HepG2 (cell line): ENCODE data around the gene SPOP. TPM values are rescaled to one million over a fixed set of nuclear protein-coding genes. Genes with fewer than 3 reads are reported as not detected.

Experiments
- ATAC-seq: fragments of 200-7000 bp; cut with Tn5 transposase; 3 replicates; pipeline ENCODE4 v1.9.1; 2020; ENCODE audit warnings: mild to moderate bottlenecking, moderate library complexity
- BruUV-seq: library from RNA; stranded (reverse); fragments of 400-500 nt; replicated peaks from 2 replicates; lab custom pipeline; 2021; lab: Mats Ljungman, UMichigan
- CTCF ChIA-PET: fragments of 300-600 bp; formaldehyde crosslinking; extraction: SDS; loops from one replicate; lab custom pipeline; 2021; ENCODE audit warnings: low total read pairs, inconsistent platforms, low intra/inter-chr PET ratio; lab: Yijun Ruan, JAX
- POLR2A ChIA-PET: fragments of 350-600 bp; sonication (Branson Sonifier 250); formaldehyde crosslinking; loops from one replicate; lab custom pipeline; 2020; ENCODE audit warnings: antibody characterized with exemption, inconsistent platforms; lab: Yijun Ruan, JAX
- DNase-seq: peaks from one replicate; pipeline ENCODE4 v3.0.0-alpha.2; 2015; ENCODE audit warnings: low spot score
- FAIRE-seq: peaks from 3 replicates; lab custom pipeline; 2011; peaks lifted over from hg19 to GRCh38; lab: Jason Lieb, UNC
- H2AFZ ChIP-seq: one replicate; pipeline ENCODE4 v1.6.1; 2011; ENCODE audit warnings: low read length, inconsistent platforms
- H3K27ac ChIP-seq: fragments of 300-600 bp; 3 replicates; pipeline ENCODE4 v1.8.0; 2011; ENCODE audit warnings: mixed run types, mild to moderate bottlenecking, mixed read lengths, low read length, inconsistent platforms; ENCODE audit not compliant: insufficient read depth; ENCODE audit errors: extremely low read length
- H3K27me3 ChIP-seq, 2 experiments: fragments of 200-600 bp in 1 of 2; 2 replicates in 1 of 2; 3 replicates in 1 of 2; pipeline versions ENCODE4 v1.6.0 to v1.8.0; 2011; ENCODE audit warnings: low read length in 2 of 2, mild to moderate bottlenecking in 2 of 2, moderate library complexity in 2 of 2, inconsistent platforms in 1 of 2; ENCODE audit not compliant: insufficient read depth in 2 of 2, control insufficient read depth in 1 of 2
- H3K36me3 ChIP-seq, 2 experiments: fragments of 200-600 bp in 1 of 2; replicated peaks in 1 of 2; 2 replicates in 1 of 2; 3 replicates in 1 of 2; pipeline versions ENCODE4 v1.5.1 to v1.8.0; 2011; ENCODE audit warnings: low read length in 2 of 2, inconsistent platforms in 1 of 2; ENCODE audit not compliant: insufficient read depth in 2 of 2, control insufficient read depth in 1 of 2
- H3K4me1 ChIP-seq: 2 replicates; pipeline ENCODE4 v1.5.1; 2012; ENCODE audit warnings: low read length, inconsistent platforms; ENCODE audit not compliant: insufficient read depth
- H3K4me2 ChIP-seq: 2 replicates; pipeline ENCODE4 v1.6.0; 2011; ENCODE audit warnings: low read depth, low read length, inconsistent platforms
- H3K4me3 ChIP-seq, 3 experiments: fragments of 200-600 bp in 1 of 3; sonication (generic), shearing (Covaris generic) in 1 of 3; replicated peaks in 1 of 3; 2 replicates each; pipeline ENCODE4 v1.5.1; 2011 to 2016; ENCODE audit warnings: low read length in 3 of 3, inconsistent platforms in 2 of 3, low read depth in 2 of 3, mild to moderate bottlenecking in 2 of 3, control low read depth in 1 of 3, mixed read lengths in 1 of 3; ENCODE audit not compliant: insufficient read depth in 1 of 3
- H3K79me2 ChIP-seq: one replicate; pipeline ENCODE4 v1.6.1; 2011; ENCODE audit warnings: low read length, inconsistent platforms; ENCODE audit not compliant: insufficient read depth
- H3K9ac ChIP-seq: 2 replicates; pipeline ENCODE4 v1.6.0; 2011; ENCODE audit warnings: mild to moderate bottlenecking, low read depth, low read length, inconsistent platforms; ENCODE audit not compliant: insufficient read depth
- H3K9me3 ChIP-seq: 2 replicates; pipeline ENCODE4 v1.5.1; 2012; ENCODE audit warnings: mild to moderate bottlenecking, low read length
- H4K20me1 ChIP-seq: 2 replicates; pipeline ENCODE4 v1.6.0; 2011; ENCODE audit warnings: inconsistent platforms, mild to moderate bottlenecking, low read length, moderate library complexity; ENCODE audit not compliant: insufficient read depth
- DRAP1 ChIP-seq: IDR thresholded peaks from 2 replicates; pipeline ENCODE4 v1.6.1; 2016; ENCODE audit warnings: missing genetic modification reagents, missing compliant biosample characterization
- ELF3 ChIP-seq: IDR thresholded peaks from 2 replicates; pipeline ENCODE4 v1.6.1; 2016; ENCODE audit warnings: missing genetic modification reagents, missing compliant biosample characterization
- IKZF4 ChIP-seq: sonication (generic); formaldehyde crosslinking; IDR thresholded peaks from 2 replicates; pipeline ENCODE4 v1.5.1; 2020; ENCODE audit warnings: borderline replicate concordance, mild to moderate bottlenecking, low read depth, missing genetic modification reagents; ENCODE audit errors: not compliant biosample characterization
- IRF1 ChIP-seq: sonication (generic); formaldehyde crosslinking; IDR thresholded peaks from 2 replicates; pipeline ENCODE4 v1.4.0; 2020; ENCODE audit warnings: low read depth, mild to moderate bottlenecking, missing genetic modification reagents
- KDM2A ChIP-seq: sonication (generic); formaldehyde crosslinking; IDR thresholded peaks from 2 replicates; pipeline ENCODE4 v1.4.0; 2020; ENCODE audit warnings: low read depth, missing genetic modification reagents, borderline replicate concordance
- MYPOP ChIP-seq: sonication (generic); formaldehyde crosslinking; IDR thresholded peaks from 2 replicates; pipeline ENCODE4 v1.8.1; 2023; ENCODE audit warnings: mild to moderate bottlenecking, moderate library complexity, missing genetic modification reagents
- PHF21A ChIP-seq: sonication (generic); formaldehyde crosslinking; IDR thresholded peaks from 2 replicates; pipeline ENCODE4 v1.5.0; 2020; ENCODE audit warnings: mild to moderate bottlenecking, missing genetic modification reagents
- SRSF9 ChIP-seq: fragments of 200-400 bp; formaldehyde crosslinking; IDR thresholded peaks from 2 replicates; pipeline ENCODE4 v1.6.1; 2018; ENCODE audit warnings: borderline replicate concordance, mild to moderate bottlenecking, low read depth, low read length; ENCODE audit not compliant: insufficient read depth, poor library complexity, severe bottlenecking
- TCF12 ChIP-seq, 2 experiments: fragments of 450-650 bp in 1 of 2; sonication (generic) in 1 of 2; formaldehyde crosslinking in 1 of 2; IDR thresholded peaks; 2 replicates each; pipeline versions ENCODE4 v1.6.1 to v1.8.0; 2017 to 2022; ENCODE audit warnings: antibody characterized with exemption in 1 of 2, mild to moderate bottlenecking in 1 of 2, missing genetic modification reagents in 1 of 2, moderate library complexity in 1 of 2
- U2AF2 ChIP-seq: fragments of 200-400 bp; formaldehyde crosslinking; IDR thresholded peaks from 2 replicates; pipeline ENCODE4 v1.6.1; 2017; ENCODE audit warnings: low read depth, mild to moderate bottlenecking, low read length
- ZBTB46 ChIP-seq: sonication (generic); formaldehyde crosslinking; IDR thresholded peaks from 2 replicates; pipeline ENCODE4 v1.4.0; 2020; ENCODE audit warnings: mild to moderate bottlenecking, missing genetic modification reagents, borderline replicate concordance
- ZNF329 ChIP-seq: sonication (generic); formaldehyde crosslinking; IDR thresholded peaks from 2 replicates; pipeline ENCODE4 v1.9.0; 2021; ENCODE audit warnings: low read depth, mild to moderate bottlenecking, missing genetic modification reagents
- ZNF331 ChIP-seq: sonication (generic); formaldehyde crosslinking; IDR thresholded peaks from 2 replicates; pipeline ENCODE4 v1.4.0; 2020; ENCODE audit warnings: missing genetic modification reagents
- ZNF552 ChIP-seq: sonication (generic); formaldehyde crosslinking; IDR thresholded peaks from 2 replicates; pipeline ENCODE4 v1.9.0; 2022; ENCODE audit warnings: missing genetic modification reagents, mild to moderate bottlenecking, borderline replicate concordance
- WGBS: methylation state at CpG from one replicate; pipeline ENCODE4 v1.1.6; 2017; ENCODE audit warnings: low lambda C conversion rate; 5-methylcytosine and 5-hydroxymethylcytosine counted together
- in situ Hi-C: cut with HindIII; loops from 2 replicates; pipeline ENCODE4 v1.10.0; 2017; ENCODE audit warnings: low pct_unique_long_range_greater_than_20kb; ENCODE audit not compliant: extremely low pct_ligation_motif_present
- intact Hi-C: fragments of 100-400 bp; cut with micrococcal nuclease; formaldehyde crosslinking; loops from one replicate; pipeline ENCODE4 v1.10.0; 2022; ENCODE audit not compliant: unreplicated experiment
- polyA plus RNA-seq, 8 experiments: library from polyadenylated mRNA; depleted of rRNA in 3 of 8; stranded (reverse) in 7 of 8; unstranded in 1 of 8; fragments of >200 nt; fragmentation: Illumina TruSeq in 4 of 8; extraction: Trizol in 4 of 8; gene quantifications; 2 replicates each; pipeline versions ENCODE4 v1.2.1 to v1.2.3, GENCODE V29; 2011 to 2016; ENCODE audit warnings: low read depth in 4 of 8, missing spikeins in 1 of 8, mixed read lengths in 1 of 8; ENCODE audit not compliant: insufficient read depth in 1 of 8
- total RNA-seq, 5 experiments: library from RNA; depleted of rRNA; stranded (reverse); fragments of >200 nt; fragmentation: Illumina TruSeq; extraction: Trizol; gene quantifications; 2 replicates each; pipeline ENCODE4 v1.2.3, GENCODE V29; 2016; ENCODE audit warnings: low read depth in 1 of 5

SPOP gene
- total and polyA plus RNA-seq, 2 of the 13 experiments (the other 11 are each of a cell fraction or from before 2014, with no cell fraction given), result 52.8 to 60.8 TPM

- no peak for TF ChIP-seq SRSF9
Measured at GRCh38 chr17:49572226-49572625, 105.7 kb downstream of the SPOP start (continued).

- FAIRE-seq (no peak), DNase-seq (no peak), ATAC-seq (no peak)
- peaks cover 0 to 52% of the 10 kb centered on the region in 2 experiments; a peak in 3 of 5 replicates for H3K27me3 ChIP-seq
- 1% methylated on average over 4 of the region's 4 CpGs for WGBS
- no peaks in the 10 kb centered on the region for H3K79me2 ChIP-seq
- H3K9ac ChIP-seq, result no peak overlapping the region
- intact Hi-C loops, result no loop called here
- BruUV-seq, result no TSS peak
- POLR2A ChIA-PET, result interaction anchor here (3.2 kb wide), 1 partner anchor 106 kb away, joined by 11 read pairs; the partner anchor contains the start of gene SPOP
- CTCF ChIA-PET, result interaction anchor here (6.1 kb wide), 1 partner anchor 122 kb away, joined by 210 read pairs; no protein-coding TSS in a partner anchor
- H3K9me3 ChIP-seq, result no peaks in the 10 kb centered on the region
- in situ Hi-C loops, result no loop called here
- no peak overlapping the region for H3K4me3 ChIP-seq
- H3K36me3 ChIP-seq, result no peaks in the 10 kb centered on the region
- H3K4me1 ChIP-seq, result peaks cover 42% of the 10 kb centered on the region
- no peak overlapping the region for H2AFZ ChIP-seq
- H4K20me1 ChIP-seq, result no peaks in the 10 kb centered on the region
- no peak overlapping the region for H3K4me2 ChIP-seq
- no peak overlapping the region for H3K27ac ChIP-seq
- TF ChIP-seq ZNF331 (CRISPR knock-in tag) (no peak), ZNF329 (no peak), IRF1 (CRISPR knock-in tag) (no peak), TCF12 (IDR thresholded peaks at IDR 0.05) (no peak), TCF12 (CRISPR knock-in tag; IDR thresholded peaks at IDR 0.05) (no peak), MYPOP (CRISPR knock-in tag) (no peak), DRAP1 (CRISPR knock-in tag) (no peak), IKZF4 (CRISPR knock-in tag) (no peak), U2AF2 (no peak), PHF21A (CRISPR knock-in tag) (no peak), KDM2A (CRISPR knock-in tag) (no peak), ZNF552 (CRISPR knock-in tag) (no peak), ELF3 (CRISPR knock-in tag) (no peak), ZBTB46 (CRISPR knock-in tag) (no peak)
Measured at GRCh38 chr17:49571764-49572163, 106.1 kb downstream of the SPOP start.
